Measurements from ENCODE around the gene TFDP1. TPM values are rescaled to one million over a fixed set of nuclear protein-coding genes. Genes with fewer than 3 reads are reported as not detected.

TFDP1 gene
- total RNA-seq, 3 donors from 2014 or later (not counting 1 experiment from before 2014, with no cell fraction given), result 26.3 to 44.3 (median 29.2) TPM

DNA sequence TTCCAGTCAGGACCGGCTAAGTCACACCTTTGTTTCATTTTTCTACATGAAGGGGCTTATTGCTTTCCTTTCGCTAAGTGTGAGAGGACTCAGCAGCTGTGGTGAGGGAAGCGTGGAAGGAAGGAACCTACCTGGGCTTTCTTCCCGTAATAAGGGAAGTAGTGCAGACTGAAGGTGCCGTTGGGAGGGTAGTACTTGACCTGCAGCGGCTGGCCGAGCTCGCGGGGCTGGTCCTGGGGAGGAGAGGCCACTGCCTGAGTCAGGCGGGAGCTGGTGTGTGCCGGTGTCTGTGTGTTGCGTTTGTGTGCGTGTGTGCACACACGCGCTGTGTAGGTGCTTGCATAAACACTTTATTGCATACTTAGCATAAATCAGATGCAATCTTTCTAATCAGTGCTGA, 65.7 kb downstream of the TFDP1 start:
- peaks cover 17 to 24% of the 10 kb centered on the region in 2 donors for H3K4me1 Mint-ChIP-seq
- Histone ChIP-seq H3K4me1 (ENCODE audit: control insufficient read depth, insufficient read depth, low read length) (peaks cover 25% of the 10 kb centered on the region), H3K4me3 (ENCODE audit: low read length) (no peak overlapping the region), H3K9me3 (ENCODE audit: control insufficient read depth, insufficient read depth, low read length) (no peaks in the 10 kb centered on the region), H3K27ac (ENCODE audit: low read length) (no peak overlapping the region), H3K36me3 (ENCODE audit: control insufficient read depth, insufficient read depth, low read length) (no peaks in the 10 kb centered on the region), H3K27me3 (ENCODE audit: control insufficient read depth, insufficient read depth, low read length) (no peaks in the 10 kb centered on the region)
- no peaks in the 10 kb centered on the region for H3K9me3 Mint-ChIP-seq
- ATAC-seq, result no peak
- TF ChIP-seq, protein P1, sequence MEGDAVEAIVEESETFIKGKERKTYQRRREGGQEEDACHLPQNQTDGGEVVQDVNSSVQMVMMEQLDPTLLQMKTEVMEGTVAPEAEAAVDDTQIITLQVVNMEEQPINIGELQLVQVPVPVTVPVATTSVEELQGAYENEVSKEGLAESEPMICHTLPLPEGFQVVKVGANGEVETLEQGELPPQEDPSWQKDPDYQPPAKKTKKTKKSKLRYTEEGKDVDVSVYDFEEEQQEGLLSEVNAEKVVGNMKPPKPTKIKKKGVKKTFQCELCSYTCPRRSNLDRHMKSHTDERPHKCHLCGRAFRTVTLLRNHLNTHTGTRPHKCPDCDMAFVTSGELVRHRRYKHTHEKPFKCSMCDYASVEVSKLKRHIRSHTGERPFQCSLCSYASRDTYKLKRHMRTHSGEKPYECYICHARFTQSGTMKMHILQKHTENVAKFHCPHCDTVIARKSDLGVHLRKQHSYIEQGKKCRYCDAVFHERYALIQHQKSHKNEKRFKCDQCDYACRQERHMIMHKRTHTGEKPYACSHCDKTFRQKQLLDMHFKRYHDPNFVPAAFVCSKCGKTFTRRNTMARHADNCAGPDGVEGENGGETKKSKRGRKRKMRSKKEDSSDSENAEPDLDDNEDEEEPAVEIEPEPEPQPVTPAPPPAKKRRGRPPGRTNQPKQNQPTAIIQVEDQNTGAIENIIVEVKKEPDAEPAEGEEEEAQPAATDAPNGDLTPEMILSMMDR (IDR thresholded peaks at IDR 0.05), result no peak
- no peak overlapping the region for H3K4me3 Mint-ChIP-seq
- intact Hi-C loops (cut with micrococcal nuclease), result no loop called here
- H3K36me3 Mint-ChIP-seq, result no peaks in the 10 kb centered on the region
- DNase-seq, result no peak
- WGBS (ENCODE audit: insufficient coverage), result 88% methylated on average over 15 of the region's 15 CpGs
- peaks cover 0 to 3% of the 10 kb centered on the region in 2 donors for H3K27me3 Mint-ChIP-seq (ENCODE audit: low read depth in 2 of 2)
- no peak overlapping the region for H3K27ac Mint-ChIP-seq

DNA sequence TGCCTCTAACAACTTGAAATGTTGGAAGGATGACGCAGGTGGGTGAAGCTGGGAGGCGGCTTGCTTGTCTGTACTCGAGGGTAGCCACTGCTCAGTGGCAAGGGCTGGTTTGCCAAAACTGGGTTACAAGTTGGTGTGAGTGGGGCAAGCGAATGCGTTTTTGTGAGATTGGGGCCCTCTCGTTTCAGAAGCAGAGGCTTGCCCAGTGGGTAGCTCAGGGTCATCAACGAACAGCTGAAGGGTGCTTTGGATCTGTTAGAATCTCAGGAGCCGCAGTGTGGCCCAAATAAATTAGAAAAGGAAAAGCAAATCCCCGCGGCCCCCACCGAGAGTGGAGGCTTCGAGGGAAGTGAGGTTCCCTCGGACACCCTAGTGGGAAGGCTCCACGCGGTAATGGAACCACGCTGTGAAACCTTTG, 66.2 kb downstream of the TFDP1 start:
- Histone ChIP-seq H3K36me3 (ENCODE audit: control insufficient read depth, insufficient read depth, low read length) (no peaks in the 10 kb centered on the region), H3K27ac (ENCODE audit: low read length) (no peak overlapping the region), H3K9me3 (ENCODE audit: control insufficient read depth, insufficient read depth, low read length) (no peaks in the 10 kb centered on the region), H3K4me1 (ENCODE audit: control insufficient read depth, insufficient read depth, low read length) (peaks cover 25% of the 10 kb centered on the region), H3K4me3 (ENCODE audit: low read length) (no peak overlapping the region), H3K27me3 (ENCODE audit: control insufficient read depth, insufficient read depth, low read length) (no peaks in the 10 kb centered on the region)
- intact Hi-C loops (cut with micrococcal nuclease), result no loop called here
- 97% methylated on average over 16 of the region's 16 CpGs for WGBS (ENCODE audit: insufficient coverage)
- Mint-ChIP-seq H3K27ac (no peak overlapping the region), H3K9me3 (no peaks in the 10 kb centered on the region), H3K4me3 (no peak overlapping the region), H3K36me3 (no peaks in the 10 kb centered on the region), H3K27me3 (ENCODE audit: low read depth in 2 of 2) (peaks cover 0 to 3% of the 10 kb centered on the region in 2 donors), H3K4me1 (peaks cover 17 to 24% of the 10 kb centered on the region in 2 donors)
- TF ChIP-seq, protein P1 (IDR thresholded peaks at IDR 0.05), result no peak
- peak in 1 of 2 donors; percentile 7 for DNase-seq
- no peak for ATAC-seq

DNA sequence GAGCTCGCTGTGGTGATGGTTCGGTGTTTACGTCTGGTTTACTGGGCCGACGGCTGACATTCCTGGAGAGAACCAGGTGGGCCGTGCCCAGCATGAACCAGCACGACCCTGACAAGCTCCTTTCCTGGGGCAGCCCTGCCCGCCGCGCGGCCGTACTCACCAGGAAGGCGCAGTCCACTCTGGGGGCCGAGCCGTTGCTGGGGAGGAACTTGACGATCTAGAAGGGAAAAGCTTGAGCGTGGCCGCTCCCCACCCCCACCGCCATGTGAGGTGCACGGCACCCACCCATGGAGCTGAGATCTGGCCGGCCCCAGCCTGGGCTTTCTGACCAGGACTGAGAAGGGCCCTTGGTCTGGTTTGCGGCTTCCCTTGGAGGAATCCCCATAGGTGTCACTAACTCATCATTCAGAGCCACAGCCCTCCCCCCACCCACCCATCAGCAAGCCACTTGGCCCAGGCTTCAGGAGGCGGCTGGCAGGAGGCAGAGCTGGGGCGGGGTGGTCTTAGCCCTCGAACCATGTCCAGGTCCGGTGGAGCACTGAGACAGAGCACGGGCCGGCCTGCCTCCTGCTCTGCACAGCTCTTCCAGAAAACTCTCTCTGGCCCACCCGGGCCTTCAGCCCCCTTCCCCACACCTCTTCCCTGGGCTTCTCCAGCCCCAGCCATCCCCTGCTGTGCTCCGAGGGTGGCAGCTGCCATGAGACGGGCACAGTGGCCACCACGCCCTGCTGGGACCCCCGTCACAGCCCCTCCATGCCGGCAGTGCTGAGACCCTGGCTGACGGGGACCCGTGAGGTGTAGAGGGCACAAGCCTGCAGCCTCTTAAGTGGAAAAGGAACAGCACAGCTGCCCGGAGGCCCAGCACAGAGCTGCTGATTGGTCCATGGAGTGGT, 67.2 kb downstream of the TFDP1 start:
- Mint-ChIP-seq H3K36me3 (no peaks in the 10 kb centered on the region), H3K27ac (no peak overlapping the region), H3K4me3 (no peak overlapping the region), H3K4me1 (peaks cover 17 to 18% of the 10 kb centered on the region in 2 donors), H3K27me3 (ENCODE audit: low read depth in 2 of 2) (no peaks in the 10 kb centered on the region), H3K9me3 (no peaks in the 10 kb centered on the region)
- no peaks in the 10 kb centered on the region for H3K27me3 ChIP-seq (ENCODE audit: control insufficient read depth, insufficient read depth, low read length)
- TF ChIP-seq, protein P1 (IDR thresholded peaks at IDR 0.05), result no peak
- WGBS (ENCODE audit: insufficient coverage), result 96% methylated on average over 37 of the region's 37 CpGs
- intact Hi-C loops (cut with micrococcal nuclease), result no loop called here
- H3K27ac ChIP-seq (ENCODE audit: low read length), result no peak overlapping the region
- no peaks in the 10 kb centered on the region for H3K36me3 ChIP-seq (ENCODE audit: control insufficient read depth, insufficient read depth, low read length)
- ATAC-seq (no peak), DNase-seq (peak in 1 of 2 donors; percentile 7)
- H3K9me3 ChIP-seq (ENCODE audit: control insufficient read depth, insufficient read depth, low read length), result no peaks in the 10 kb centered on the region
- no peak overlapping the region for H3K4me3 ChIP-seq (ENCODE audit: low read length)
- H3K4me1 ChIP-seq (ENCODE audit: control insufficient read depth, insufficient read depth, low read length), result peaks cover 25% of the 10 kb centered on the region
